ENCODE results near the gene GALNT2.

Gene GALNT2

GRCh38 chr1:230314142-230314470 lies 247.1 kb downstream of the GALNT2 start:
- TF ChIP-seq REST (IDR thresholded peaks at IDR 0.05; ENCODE audit: insufficient read depth in 1 of 2, low read depth in 2 of 2, low read length in 2 of 2) (no peak), POLR2AphosphoS5 (IDR thresholded peaks at IDR 0.05; ENCODE audit: low read depth, low read length) (no peak), SIN3A (IDR thresholded peaks at IDR 0.05; ENCODE audit: borderline replicate concordance, insufficient read depth, low read length) (no peak), TAF1 (IDR thresholded peaks at IDR 0.05; ENCODE audit: borderline replicate concordance, insufficient read depth, low read length) (no peak), FOXP2 (optimal IDR thresholded peaks at IDR 0.05; ENCODE audit: borderline replicate concordance, extremely low read depth, extremely low read length, insufficient read depth) (no peak)

GRCh38 chr1:230315099-230315498 lies 248.1 kb downstream of the GALNT2 start:
- TF ChIP-seq SIN3A (IDR thresholded peaks at IDR 0.05; ENCODE audit: borderline replicate concordance, insufficient read depth, low read length) (no peak), POLR2AphosphoS5 (IDR thresholded peaks at IDR 0.05; ENCODE audit: low read depth, low read length) (no peak), TAF1 (IDR thresholded peaks at IDR 0.05; ENCODE audit: borderline replicate concordance, insufficient read depth, low read length) (no peak), FOXP2 (optimal IDR thresholded peaks at IDR 0.05; ENCODE audit: borderline replicate concordance, extremely low read depth, extremely low read length, insufficient read depth) (no peak), REST (IDR thresholded peaks at IDR 0.05; ENCODE audit: insufficient read depth in 1 of 2, low read depth in 2 of 2, low read length in 2 of 2) (no peak)

- no peak for TF ChIP-seq SIN3A (IDR thresholded peaks at IDR 0.05; ENCODE audit: borderline replicate concordance, insufficient read depth, low read length)
- no peak for TF ChIP-seq POLR2AphosphoS5 (IDR thresholded peaks at IDR 0.05; ENCODE audit: low read depth, low read length)
- no peak for TF ChIP-seq REST (IDR thresholded peaks at IDR 0.05; ENCODE audit: insufficient read depth in 1 of 2, low read depth in 2 of 2, low read length in 2 of 2)
- no peak for TF ChIP-seq FOXP2 (optimal IDR thresholded peaks at IDR 0.05; ENCODE audit: borderline replicate concordance, extremely low read depth, extremely low read length, insufficient read depth)
- TF ChIP-seq TAF1 (IDR thresholded peaks at IDR 0.05; ENCODE audit: borderline replicate concordance, insufficient read depth, low read length), result no peak
Observed at GRCh38 chr1:230316864-230317745, 250.1 kb downstream of the GALNT2 start.

GRCh38 chr1:230317823-230318819 lies 251.1 kb downstream of the GALNT2 start:
- TF ChIP-seq REST (IDR thresholded peaks at IDR 0.05; ENCODE audit: insufficient read depth in 1 of 2, low read depth in 2 of 2, low read length in 2 of 2) (no peak), SIN3A (IDR thresholded peaks at IDR 0.05; ENCODE audit: borderline replicate concordance, insufficient read depth, low read length) (no peak), POLR2AphosphoS5 (IDR thresholded peaks at IDR 0.05; ENCODE audit: low read depth, low read length) (no peak), TAF1 (IDR thresholded peaks at IDR 0.05; ENCODE audit: borderline replicate concordance, insufficient read depth, low read length) (no peak), FOXP2 (optimal IDR thresholded peaks at IDR 0.05; ENCODE audit: borderline replicate concordance, extremely low read depth, extremely low read length, insufficient read depth) (no peak)
